Measurements from ENCODE around the gene ABLIM2. TPM values are rescaled to one million over a fixed set of nuclear protein-coding genes. Genes with fewer than 3 reads are reported as not detected.

The ABLIM2 gene
- total RNA-seq, 2 experiments from 2014 or later = 0.76 TPM; not detected in 1

GRCh38 chr4:8078610-8079015, 80.0 kb downstream of the ABLIM2 start:
- no peak overlapping the region for H3K4me3 ChIP-seq (ENCODE audit: low read depth, low read length, poor library complexity, severe bottlenecking)
- TF ChIP-seq EZH2phosphoT487 (IDR thresholded peaks at IDR 0.05; ENCODE audit: borderline replicate concordance, low read depth, low read length) = no peak
- TF ChIP-seq, protein P1, sequence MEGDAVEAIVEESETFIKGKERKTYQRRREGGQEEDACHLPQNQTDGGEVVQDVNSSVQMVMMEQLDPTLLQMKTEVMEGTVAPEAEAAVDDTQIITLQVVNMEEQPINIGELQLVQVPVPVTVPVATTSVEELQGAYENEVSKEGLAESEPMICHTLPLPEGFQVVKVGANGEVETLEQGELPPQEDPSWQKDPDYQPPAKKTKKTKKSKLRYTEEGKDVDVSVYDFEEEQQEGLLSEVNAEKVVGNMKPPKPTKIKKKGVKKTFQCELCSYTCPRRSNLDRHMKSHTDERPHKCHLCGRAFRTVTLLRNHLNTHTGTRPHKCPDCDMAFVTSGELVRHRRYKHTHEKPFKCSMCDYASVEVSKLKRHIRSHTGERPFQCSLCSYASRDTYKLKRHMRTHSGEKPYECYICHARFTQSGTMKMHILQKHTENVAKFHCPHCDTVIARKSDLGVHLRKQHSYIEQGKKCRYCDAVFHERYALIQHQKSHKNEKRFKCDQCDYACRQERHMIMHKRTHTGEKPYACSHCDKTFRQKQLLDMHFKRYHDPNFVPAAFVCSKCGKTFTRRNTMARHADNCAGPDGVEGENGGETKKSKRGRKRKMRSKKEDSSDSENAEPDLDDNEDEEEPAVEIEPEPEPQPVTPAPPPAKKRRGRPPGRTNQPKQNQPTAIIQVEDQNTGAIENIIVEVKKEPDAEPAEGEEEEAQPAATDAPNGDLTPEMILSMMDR (conservative IDR thresholded peaks at IDR 0.05; ENCODE audit: low read length) = no peak
- no peaks in the 10 kb centered on the region for H3K79me2 ChIP-seq (ENCODE audit: insufficient read depth, low read depth, low read length)
- no peaks in the 10 kb centered on the region for H3K4me1 ChIP-seq (ENCODE audit: insufficient read depth, low read length, poor library complexity, severe bottlenecking)
- no peaks in the 10 kb centered on the region for H4K20me1 ChIP-seq (ENCODE audit: insufficient read depth, low read length)
- H2AFZ ChIP-seq (ENCODE audit: low read length) = no peak overlapping the region
- no TSS peak for BruUV-seq (replicated peaks)
- ChIA-PET CTCF (ENCODE audit: unreplicated experiment) (no interaction called here), POLR2A (no interaction called here)
- no peaks in the 10 kb centered on the region for H3K9me3 ChIP-seq (ENCODE audit: low read length)
- intact Hi-C loops (cut with micrococcal nuclease; ENCODE audit: unreplicated experiment) = no loop called here
- H3K9me2 ChIP-seq (ENCODE audit: insufficient read depth, low read length) = no peaks in the 10 kb centered on the region
- no peak for DNase-seq (ENCODE audit: low spot score)
- H3K36me3 ChIP-seq (ENCODE audit: insufficient read depth, low read length) = no peaks in the 10 kb centered on the region
- no peak overlapping the region for H3K27ac ChIP-seq (ENCODE audit: low read depth, low read length, poor library complexity, severe bottlenecking)
- H3K4me2 ChIP-seq (ENCODE audit: low read length) = no peak overlapping the region

GRCh38 chr4:8078109-8078494, 80.5 kb downstream of the ABLIM2 start:
- Histone ChIP-seq H4K20me1 (ENCODE audit: insufficient read depth, low read length) (no peaks in the 10 kb centered on the region), H3K4me3 (ENCODE audit: low read depth, low read length, poor library complexity, severe bottlenecking) (no peak overlapping the region), H3K27ac (ENCODE audit: low read depth, low read length, poor library complexity, severe bottlenecking) (no peak overlapping the region), H3K79me2 (ENCODE audit: insufficient read depth, low read depth, low read length) (no peaks in the 10 kb centered on the region), H3K36me3 (ENCODE audit: insufficient read depth, low read length) (no peaks in the 10 kb centered on the region), H3K4me1 (ENCODE audit: insufficient read depth, low read length, poor library complexity, severe bottlenecking) (no peaks in the 10 kb centered on the region), H3K4me2 (ENCODE audit: low read length) (no peak overlapping the region), H3K9me3 (ENCODE audit: low read length) (no peaks in the 10 kb centered on the region), H2AFZ (ENCODE audit: low read length) (no peak overlapping the region), H3K9me2 (ENCODE audit: insufficient read depth, low read length) (no peaks in the 10 kb centered on the region)
- TF ChIP-seq, protein P1 (conservative IDR thresholded peaks at IDR 0.05; ENCODE audit: low read length) = no peak
- no peak for TF ChIP-seq EZH2phosphoT487 (IDR thresholded peaks at IDR 0.05; ENCODE audit: borderline replicate concordance, low read depth, low read length)
- ChIA-PET CTCF (ENCODE audit: unreplicated experiment) (no interaction called here), POLR2A (no interaction called here)
- no TSS peak for BruUV-seq (replicated peaks)
- intact Hi-C loops (cut with micrococcal nuclease; ENCODE audit: unreplicated experiment) = no loop called here
- DNase-seq (ENCODE audit: low spot score) = no peak

- TF ChIP-seq EZH2phosphoT487 (IDR thresholded peaks at IDR 0.05; ENCODE audit: borderline replicate concordance, low read depth, low read length) = no peak
- TF ChIP-seq, protein P1 (conservative IDR thresholded peaks at IDR 0.05; ENCODE audit: low read length) = no peak
- Histone ChIP-seq H3K9me2 (ENCODE audit: insufficient read depth, low read length) (no peaks in the 10 kb centered on the region), H2AFZ (ENCODE audit: low read length) (no peak overlapping the region), H3K4me2 (ENCODE audit: low read length) (no peak overlapping the region), H3K4me3 (ENCODE audit: low read depth, low read length, poor library complexity, severe bottlenecking) (no peak overlapping the region), H3K4me1 (ENCODE audit: insufficient read depth, low read length, poor library complexity, severe bottlenecking) (no peaks in the 10 kb centered on the region), H3K79me2 (ENCODE audit: insufficient read depth, low read depth, low read length) (no peaks in the 10 kb centered on the region), H3K27ac (ENCODE audit: low read depth, low read length, poor library complexity, severe bottlenecking) (no peak overlapping the region), H4K20me1 (ENCODE audit: insufficient read depth, low read length) (no peaks in the 10 kb centered on the region), H3K9me3 (ENCODE audit: low read length) (no peaks in the 10 kb centered on the region), H3K36me3 (ENCODE audit: insufficient read depth, low read length) (no peaks in the 10 kb centered on the region)
- POLR2A ChIA-PET = no interaction called here
- BruUV-seq (replicated peaks) = no TSS peak
- intact Hi-C loops (cut with micrococcal nuclease; ENCODE audit: unreplicated experiment) = no loop called here
- CTCF ChIA-PET (ENCODE audit: unreplicated experiment) = no interaction called here
- no peak for DNase-seq (ENCODE audit: low spot score)
These were observed 81.2 kb downstream of the ABLIM2 start for GRCh38 chr4:8077181-8078108.
